ENCODE measurements around the gene APPL2. TPM values are rescaled to one million over a fixed set of nuclear protein-coding genes. Genes with fewer than 3 reads are reported as not detected.
"Not testable (repeated sequence)": the region's sequence is repeated elsewhere in the genome, so short reads cannot be mapped to it uniquely, and the experiment has no call there.

The APPL2 gene
- total and polyA plus RNA-seq, 4 experiments from 2014 or later, result 8.8 to 61.0 (median 35.6) TPM

DNA sequence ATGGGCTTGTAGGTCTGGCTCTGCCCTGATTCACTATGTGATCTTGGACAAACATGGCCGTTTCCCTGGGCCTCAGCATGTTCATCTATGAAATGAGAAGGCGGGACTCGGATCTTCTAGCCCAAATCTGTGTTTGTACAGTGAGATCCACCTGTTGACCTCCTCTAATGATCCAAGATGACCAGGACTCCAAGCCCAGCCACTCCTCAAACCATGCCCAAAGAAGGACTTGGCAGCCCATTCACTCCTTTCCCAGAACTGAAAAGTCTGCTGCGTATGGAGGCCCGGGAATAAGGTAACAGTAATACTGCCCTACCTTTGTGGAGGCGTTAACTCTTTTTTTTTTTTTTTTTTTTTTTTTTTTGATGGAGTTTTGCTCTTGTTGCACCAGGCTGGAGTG lies 39.9 kb downstream of the APPL2 start:
- CTCF ChIA-PET (ENCODE audit: partially characterized antibody), result no interaction called here
- no peak for DNase-seq

GRCh38 chr12:105194947-105195346 lies 41.0 kb downstream of the APPL2 start:
- Histone ChIP-seq H3K9me3 (ENCODE audit: control insufficient read depth in 1 of 2, low read length in 2 of 2) (no peaks in the 10 kb centered on the region), H3K4me1 (ENCODE audit: insufficient read depth, low read length) (no peaks in the 10 kb centered on the region), H3K27me3 (ENCODE audit: insufficient read depth, low read length) (no peaks in the 10 kb centered on the region), H3K36me3 (ENCODE audit: insufficient read depth, low read length) (peaks cover 31% of the 10 kb centered on the region), H3K27ac (ENCODE audit: low read depth, low read length) (no peak overlapping the region), H3K4me3 (ENCODE audit: low read length in 2 of 2) (no peak overlapping the region)
- Mint-ChIP-seq H3K4me3 (no peak overlapping the region), H3K9me3 (no peaks in the 10 kb centered on the region), H3K4me1 (peaks cover 0 to 2% (median 0%) of the 10 kb centered on the region in 4 donors), H3K27me3 (no peaks in the 10 kb centered on the region), H3K27ac (no peak overlapping the region), H3K36me3 (peaks cover 37 to 80% of the 10 kb centered on the region in 2 donors)
- intact Hi-C loops (cut with micrococcal nuclease), result no loop called here
- ChIA-PET CTCF (ENCODE audit: partially characterized antibody) (no interaction called here), POLR2A (ENCODE audit: partially characterized antibody) (no interaction called here)
- no peak for DNase-seq

More for the DNA sequence above, 39.9 kb downstream of the APPL2 start:
- Mint-ChIP-seq H3K36me3 (peaks cover 30 to 69% of the 10 kb centered on the region in 2 donors), H3K4me1 (no peaks in the 10 kb centered on the region), H3K27ac (peak overlapping the region in 1 of 7 donors; percentile 59), H3K4me3 (no peak overlapping the region), H3K27me3 (no peaks in the 10 kb centered on the region), H3K9me3 (no peaks in the 10 kb centered on the region)
- intact Hi-C loops (cut with micrococcal nuclease), result no loop called here
- POLR2A ChIA-PET (ENCODE audit: partially characterized antibody), result no interaction called here
- Histone ChIP-seq H3K36me3 (ENCODE audit: insufficient read depth, low read length) (peaks cover 28% of the 10 kb centered on the region), H3K27ac (ENCODE audit: low read depth, low read length) (no peak overlapping the region), H3K4me3 (ENCODE audit: low read length in 2 of 2) (no peak overlapping the region), H3K4me1 (ENCODE audit: insufficient read depth, low read length) (no peaks in the 10 kb centered on the region), H3K27me3 (ENCODE audit: insufficient read depth, low read length) (no peaks in the 10 kb centered on the region), H3K9me3 (ENCODE audit: control insufficient read depth in 1 of 2, low read length in 2 of 2) (no peaks in the 10 kb centered on the region)

DNA sequence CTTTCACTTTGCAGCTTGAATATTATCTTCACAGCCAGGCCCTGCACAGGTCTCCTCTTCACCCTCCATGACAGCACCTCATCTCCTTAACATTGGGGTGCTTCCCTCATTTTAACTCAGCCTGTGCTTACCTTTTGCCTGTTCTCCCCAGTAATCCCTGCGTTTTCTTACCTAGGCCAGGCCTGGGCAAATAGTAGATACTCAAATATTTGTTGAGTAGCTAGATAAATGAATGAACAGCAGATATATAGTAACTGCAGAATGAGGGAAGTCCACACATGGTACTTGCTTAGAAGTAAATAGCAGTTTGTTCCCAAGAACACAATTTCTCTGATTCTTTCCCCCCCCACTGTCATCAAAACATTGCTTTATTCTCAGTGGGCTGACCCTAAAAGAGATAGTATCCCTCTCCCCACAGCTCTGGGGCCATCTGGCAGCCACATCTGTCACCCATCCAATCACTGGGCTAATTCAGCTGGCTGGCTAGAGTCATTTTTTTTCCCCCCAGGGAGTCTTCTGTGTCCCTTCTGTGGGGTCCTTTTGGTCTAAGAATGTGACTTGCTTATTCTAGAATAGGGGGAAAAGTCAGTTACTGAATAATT lies 43.2 kb downstream of the APPL2 start:
- H3K4me1 Mint-ChIP-seq, result peaks cover 0 to 2% (median 0%) of the 10 kb centered on the region in 4 donors
- no peak overlapping the region for H3K27ac Mint-ChIP-seq
- H3K36me3 ChIP-seq (ENCODE audit: insufficient read depth, low read length), result peaks cover 30% of the 10 kb centered on the region

GRCh38 chr12:105190530-105190929 lies 45.4 kb downstream of the APPL2 start:
- H3K4me1 ChIP-seq (ENCODE audit: insufficient read depth, low read length), result no peaks in the 10 kb centered on the region
- no peak for DNase-seq
- no peaks in the 10 kb centered on the region for H3K27me3 ChIP-seq (ENCODE audit: insufficient read depth, low read length)
- ChIA-PET POLR2A (ENCODE audit: partially characterized antibody) (no interaction called here), CTCF (ENCODE audit: partially characterized antibody) (no interaction called here)
- H3K36me3 Mint-ChIP-seq, result peaks cover 44 to 86% of the 10 kb centered on the region in 2 donors
- intact Hi-C loops (cut with micrococcal nuclease), result no loop called here
- peak overlapping the region in 2 of 7 donors; percentile 10 to 78 for H3K27ac Mint-ChIP-seq
- no peaks in the 10 kb centered on the region for H3K9me3 ChIP-seq (ENCODE audit: control insufficient read depth in 1 of 2, low read length in 2 of 2)
- peaks cover 26% of the 10 kb centered on the region for H3K36me3 ChIP-seq (ENCODE audit: insufficient read depth, low read length)
- H3K27me3 Mint-ChIP-seq, result no peaks in the 10 kb centered on the region
- H3K4me1 Mint-ChIP-seq, result peaks cover 0 to 5% (median 0%) of the 10 kb centered on the region in 4 donors
- H3K9me3 Mint-ChIP-seq, result no peaks in the 10 kb centered on the region
- no peak overlapping the region for H3K4me3 ChIP-seq (ENCODE audit: low read length in 2 of 2)
- H3K27ac ChIP-seq (ENCODE audit: low read depth, low read length), result no peak overlapping the region
- H3K4me3 Mint-ChIP-seq, result peak overlapping the region in 1 of 8 donors; percentile 35

More for the DNA sequence above, 43.2 kb downstream of the APPL2 start:
- Histone ChIP-seq H3K4me1 (ENCODE audit: insufficient read depth, low read length) (no peaks in the 10 kb centered on the region), H3K9me3 (ENCODE audit: control insufficient read depth in 1 of 2, low read length in 2 of 2) (no peaks in the 10 kb centered on the region), H3K27ac (ENCODE audit: low read depth, low read length) (no peak overlapping the region), H3K4me3 (ENCODE audit: low read length in 2 of 2) (no peak overlapping the region), H3K27me3 (ENCODE audit: insufficient read depth, low read length) (no peaks in the 10 kb centered on the region)
- no peak for DNase-seq
- Mint-ChIP-seq H3K9me3 (no peaks in the 10 kb centered on the region), H3K27me3 (no peaks in the 10 kb centered on the region), H3K36me3 (peaks cover 46 to 82% of the 10 kb centered on the region in 2 donors), H3K4me3 (no peak overlapping the region)
- POLR2A ChIA-PET (ENCODE audit: partially characterized antibody), result interaction anchor here (0.7 kb wide), 1 partner anchor 192 kb away, joined by 3 read pairs; no protein-coding TSS in a partner anchor
- CTCF ChIA-PET (ENCODE audit: partially characterized antibody), result interaction anchor here (1.1 kb wide), 2 partner anchors 12 to 18 kb away, joined by 3 read pairs; no protein-coding TSS in a partner anchor
- intact Hi-C loops (cut with micrococcal nuclease), result no loop called here

- Mint-ChIP-seq H3K9me3 (no peaks in the 10 kb centered on the region), H3K27ac (no peak overlapping the region), H3K27me3 (no peaks in the 10 kb centered on the region)
Measured at GRCh38 chr12:105189293-105189692, 46.7 kb downstream of the APPL2 start.

DNA sequence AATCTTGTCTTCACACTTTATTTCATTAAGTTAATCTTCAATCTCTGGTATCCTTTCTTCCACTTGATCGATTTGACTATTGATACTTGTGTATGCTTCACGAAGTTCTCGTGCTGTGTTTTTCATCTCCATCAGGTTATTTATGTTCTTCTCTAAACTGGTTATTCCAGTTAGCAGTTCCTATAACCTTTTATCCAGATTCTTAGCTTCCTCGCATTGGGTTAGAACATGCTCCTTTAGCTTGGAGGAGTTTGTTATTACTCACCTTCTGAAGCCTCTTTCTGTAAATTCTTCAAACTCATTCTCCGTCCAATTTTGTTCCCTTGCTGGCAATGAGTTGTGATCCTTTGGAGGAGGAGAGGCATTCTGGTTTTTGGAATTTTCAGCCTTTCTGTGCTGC lies 52.0 kb downstream of the APPL2 start:
- POLR2A ChIA-PET (ENCODE audit: partially characterized antibody); H3K27me3 ChIP-seq (ENCODE audit: insufficient read depth, low read length); intact Hi-C loops (cut with micrococcal nuclease); DNase-seq; CTCF ChIA-PET (ENCODE audit: partially characterized antibody); H3K36me3 ChIP-seq (ENCODE audit: insufficient read depth, low read length); H3K4me3 ChIP-seq (ENCODE audit: low read length in 2 of 2); H3K4me1 ChIP-seq (ENCODE audit: insufficient read depth, low read length); H3K9me3 ChIP-seq (ENCODE audit: control insufficient read depth in 1 of 2, low read length in 2 of 2); H3K4me3 Mint-ChIP-seq; H3K27me3 Mint-ChIP-seq; H3K27ac ChIP-seq (ENCODE audit: low read depth, low read length): not testable (repeated sequence)
- Mint-ChIP-seq H3K9me3 (peaks cover 0 to 21% (median 0%) of the 10 kb centered on the region in 8 donors), H3K27ac (peak overlapping the region in 1 of 7 donors; percentile 42), H3K36me3 (peaks cover 73 to 81% of the 10 kb centered on the region in 2 donors), H3K4me1 (peaks cover 5 to 23% (median 11%) of the 10 kb centered on the region in 4 donors)

More at GRCh38 chr12:105189293-105189692, 46.7 kb downstream of the APPL2 start:
- Mint-ChIP-seq H3K4me1 (peaks cover 0 to 5% (median 0%) of the 10 kb centered on the region in 4 donors), H3K4me3 (no peak overlapping the region), H3K36me3 (peaks cover 51 to 90% of the 10 kb centered on the region in 2 donors)
- ChIA-PET CTCF (ENCODE audit: partially characterized antibody) (no interaction called here), POLR2A (ENCODE audit: partially characterized antibody) (no interaction called here)
- Histone ChIP-seq H3K4me3 (ENCODE audit: low read length in 2 of 2) (no peak overlapping the region), H3K9me3 (ENCODE audit: control insufficient read depth in 1 of 2, low read length in 2 of 2) (no peaks in the 10 kb centered on the region), H3K27me3 (ENCODE audit: insufficient read depth, low read length) (no peaks in the 10 kb centered on the region), H3K36me3 (ENCODE audit: insufficient read depth, low read length) (peaks cover 20% of the 10 kb centered on the region), H3K27ac (ENCODE audit: low read depth, low read length) (no peak overlapping the region), H3K4me1 (ENCODE audit: insufficient read depth, low read length) (no peaks in the 10 kb centered on the region)
- no peak for DNase-seq
- intact Hi-C loops (cut with micrococcal nuclease), result no loop called here

DNA sequence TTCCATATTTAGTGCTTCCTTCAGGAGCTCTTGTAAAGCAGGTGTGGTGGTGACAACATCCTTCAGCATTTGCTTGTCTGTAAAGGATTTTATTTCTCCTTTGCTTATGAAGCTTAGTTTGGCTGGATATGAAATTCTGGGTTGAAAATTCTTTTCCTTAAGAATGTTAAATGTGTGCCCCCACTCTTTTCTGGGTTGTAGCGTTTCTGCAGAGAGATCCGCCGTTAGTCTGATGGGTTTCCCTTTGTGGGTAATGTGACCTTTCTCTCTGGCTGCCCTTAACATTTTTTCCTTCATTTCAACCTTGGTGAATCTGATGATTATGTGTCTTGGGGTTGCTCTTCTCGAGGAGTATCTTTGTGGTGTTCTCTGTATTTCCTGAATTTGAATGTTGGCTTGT lies 52.6 kb downstream of the APPL2 start:
- Mint-ChIP-seq H3K4me1 (peaks cover 5 to 23% (median 11%) of the 10 kb centered on the region in 4 donors), H3K27ac (peak overlapping the region in 1 of 7 donors; percentile 42), H3K36me3 (peaks cover 72 to 78% of the 10 kb centered on the region in 2 donors), H3K9me3 (peaks cover 0 to 21% (median 0%) of the 10 kb centered on the region in 8 donors)
- H3K36me3 ChIP-seq (ENCODE audit: insufficient read depth, low read length); DNase-seq; H3K27me3 Mint-ChIP-seq; CTCF ChIA-PET (ENCODE audit: partially characterized antibody); H3K27ac ChIP-seq (ENCODE audit: low read depth, low read length); H3K4me3 Mint-ChIP-seq; H3K9me3 ChIP-seq (ENCODE audit: control insufficient read depth in 1 of 2, low read length in 2 of 2); H3K27me3 ChIP-seq (ENCODE audit: insufficient read depth, low read length); intact Hi-C loops (cut with micrococcal nuclease); POLR2A ChIA-PET (ENCODE audit: partially characterized antibody); H3K4me3 ChIP-seq (ENCODE audit: low read length in 2 of 2); H3K4me1 ChIP-seq (ENCODE audit: insufficient read depth, low read length): not testable (repeated sequence)
